ENCODE data around the gene ELMO1.

The ELMO1 gene

DNA sequence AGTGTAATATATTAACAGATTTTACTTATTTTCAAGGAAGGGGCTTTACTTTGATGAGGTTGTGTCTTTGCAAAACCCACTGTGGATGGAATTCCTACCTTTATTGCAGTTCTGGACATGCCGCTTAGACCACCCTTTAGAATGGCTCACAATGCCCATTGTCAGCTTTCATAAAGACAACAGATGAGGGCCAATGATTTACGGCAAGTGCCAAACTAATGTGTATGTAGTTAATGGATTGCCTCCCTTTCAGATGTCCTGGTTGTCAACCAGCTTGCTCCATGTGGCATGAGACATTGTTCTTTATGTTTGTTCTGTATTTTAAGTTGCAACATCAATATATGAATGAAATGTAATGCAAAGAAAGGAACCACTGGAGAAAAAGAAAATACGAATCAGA is 35.0 kb upstream of the ELMO1 start:
- TF ChIP-seq, protein P1, sequence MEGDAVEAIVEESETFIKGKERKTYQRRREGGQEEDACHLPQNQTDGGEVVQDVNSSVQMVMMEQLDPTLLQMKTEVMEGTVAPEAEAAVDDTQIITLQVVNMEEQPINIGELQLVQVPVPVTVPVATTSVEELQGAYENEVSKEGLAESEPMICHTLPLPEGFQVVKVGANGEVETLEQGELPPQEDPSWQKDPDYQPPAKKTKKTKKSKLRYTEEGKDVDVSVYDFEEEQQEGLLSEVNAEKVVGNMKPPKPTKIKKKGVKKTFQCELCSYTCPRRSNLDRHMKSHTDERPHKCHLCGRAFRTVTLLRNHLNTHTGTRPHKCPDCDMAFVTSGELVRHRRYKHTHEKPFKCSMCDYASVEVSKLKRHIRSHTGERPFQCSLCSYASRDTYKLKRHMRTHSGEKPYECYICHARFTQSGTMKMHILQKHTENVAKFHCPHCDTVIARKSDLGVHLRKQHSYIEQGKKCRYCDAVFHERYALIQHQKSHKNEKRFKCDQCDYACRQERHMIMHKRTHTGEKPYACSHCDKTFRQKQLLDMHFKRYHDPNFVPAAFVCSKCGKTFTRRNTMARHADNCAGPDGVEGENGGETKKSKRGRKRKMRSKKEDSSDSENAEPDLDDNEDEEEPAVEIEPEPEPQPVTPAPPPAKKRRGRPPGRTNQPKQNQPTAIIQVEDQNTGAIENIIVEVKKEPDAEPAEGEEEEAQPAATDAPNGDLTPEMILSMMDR (IDR thresholded peaks at IDR 0.05; ENCODE audit: low read depth, low read length) = no peak
- TF ChIP-seq, protein P2, sequence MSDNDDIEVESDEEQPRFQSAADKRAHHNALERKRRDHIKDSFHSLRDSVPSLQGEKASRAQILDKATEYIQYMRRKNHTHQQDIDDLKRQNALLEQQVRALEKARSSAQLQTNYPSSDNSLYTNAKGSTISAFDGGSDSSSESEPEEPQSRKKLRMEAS (IDR thresholded peaks at IDR 0.05; ENCODE audit: low read depth, low read length) = no peak
- TF ChIP-seq POLR2A (IDR thresholded peaks at IDR 0.05; ENCODE audit: extremely low read depth, insufficient read length) (no peak), MYC (IDR thresholded peaks at IDR 0.05; ENCODE audit: low read depth, low read length) (no peak)
- DNase-seq (ENCODE audit: low read depth) = no peak
- H3K4me3 ChIP-seq (ENCODE audit: low read depth, low read length) = no peak overlapping the region

DNA sequence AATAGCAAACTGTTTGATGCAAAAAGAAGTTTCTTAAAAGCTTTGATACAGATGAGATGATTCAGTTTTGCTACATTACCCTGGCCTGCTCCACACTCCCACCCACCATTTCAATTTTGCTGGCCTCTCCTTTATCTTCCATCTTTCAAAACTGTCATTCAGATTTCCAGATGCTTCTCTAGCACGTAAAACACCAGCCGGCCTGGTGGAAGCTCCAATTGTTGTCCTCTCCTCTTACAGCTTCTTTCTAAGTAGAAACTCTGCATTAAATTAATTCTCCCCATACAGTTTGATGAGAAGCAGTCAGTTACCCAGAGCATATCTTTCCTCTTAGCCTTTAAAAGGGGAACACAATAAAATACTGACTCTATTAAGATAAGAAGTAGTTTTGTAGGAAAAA is 34.3 kb upstream of the ELMO1 start:
- H3K4me3 ChIP-seq (ENCODE audit: low read depth, low read length) = no peak overlapping the region

DNA sequence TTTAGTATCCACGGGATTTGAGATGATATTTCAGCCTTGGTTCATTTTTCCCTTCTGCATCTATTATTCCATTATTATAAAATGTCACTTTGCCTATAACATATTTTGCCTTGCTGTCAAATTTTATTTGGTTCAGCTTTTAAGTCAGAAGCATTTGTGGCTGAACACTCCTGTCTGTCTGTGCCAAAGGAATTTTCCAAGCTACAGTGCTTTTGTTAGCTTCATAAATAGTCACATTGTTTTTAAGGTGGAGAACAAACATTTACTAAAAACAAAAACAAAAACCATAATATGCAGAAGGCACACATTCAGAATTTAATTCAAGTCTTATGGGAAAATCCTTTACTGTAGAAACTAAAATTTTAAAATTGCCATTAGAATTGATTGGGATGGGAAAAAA is 33.8 kb upstream of the ELMO1 start:
- no peak overlapping the region for H3K4me3 ChIP-seq (ENCODE audit: low read depth, low read length)
- DNase-seq (ENCODE audit: low read depth) = no peak
- TF ChIP-seq, protein P1 (IDR thresholded peaks at IDR 0.05; ENCODE audit: low read depth, low read length) = no peak
- TF ChIP-seq MYC (IDR thresholded peaks at IDR 0.05; ENCODE audit: low read depth, low read length) (no peak), POLR2A (IDR thresholded peaks at IDR 0.05; ENCODE audit: extremely low read depth, insufficient read length) (no peak)
- TF ChIP-seq, protein P2 (IDR thresholded peaks at IDR 0.05; ENCODE audit: low read depth, low read length) = no peak

More for the DNA sequence above, 34.3 kb upstream of the ELMO1 start:
- TF ChIP-seq, protein P1 (IDR thresholded peaks at IDR 0.05; ENCODE audit: low read depth, low read length) = no peak
- TF ChIP-seq, protein P2 (IDR thresholded peaks at IDR 0.05; ENCODE audit: low read depth, low read length) = no peak
- no peak for TF ChIP-seq MYC (IDR thresholded peaks at IDR 0.05; ENCODE audit: low read depth, low read length)
- no peak for TF ChIP-seq POLR2A (IDR thresholded peaks at IDR 0.05; ENCODE audit: extremely low read depth, insufficient read length)
- no peak for DNase-seq (ENCODE audit: low read depth)

DNA sequence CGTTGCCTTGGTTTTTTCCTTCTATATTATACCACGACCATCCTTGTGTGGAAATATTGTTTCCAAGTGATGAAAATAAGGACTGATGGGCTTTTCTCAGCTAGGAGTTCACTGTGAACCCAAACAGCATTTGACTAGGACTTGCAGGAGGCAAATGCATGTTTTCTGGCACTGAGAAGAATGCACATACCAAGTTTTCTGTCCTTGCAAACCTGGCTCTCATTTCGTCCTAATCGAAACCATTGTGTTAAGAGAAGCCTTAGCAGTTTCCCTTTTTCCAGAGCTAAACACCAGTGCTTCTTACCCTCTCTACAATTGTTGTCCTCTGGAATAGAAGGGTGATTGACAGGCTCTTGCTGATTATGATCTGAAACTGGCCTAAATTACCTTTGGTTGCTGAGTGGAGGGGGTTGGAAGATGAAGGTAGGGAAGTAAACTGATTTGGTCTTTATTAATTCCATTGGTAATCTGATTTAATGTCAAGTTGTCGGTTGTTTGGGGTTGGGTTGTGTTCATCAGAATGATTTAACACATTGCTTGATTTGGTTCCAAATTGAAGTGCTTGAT is 33.1 kb upstream of the ELMO1 start:
- no peak for TF ChIP-seq MYC (IDR thresholded peaks at IDR 0.05; ENCODE audit: low read depth, low read length)
- TF ChIP-seq, protein P2 (IDR thresholded peaks at IDR 0.05; ENCODE audit: low read depth, low read length) = no peak
- no peak for DNase-seq (ENCODE audit: low read depth)
- no peak overlapping the region for H3K4me3 ChIP-seq (ENCODE audit: low read depth, low read length)

DNA sequence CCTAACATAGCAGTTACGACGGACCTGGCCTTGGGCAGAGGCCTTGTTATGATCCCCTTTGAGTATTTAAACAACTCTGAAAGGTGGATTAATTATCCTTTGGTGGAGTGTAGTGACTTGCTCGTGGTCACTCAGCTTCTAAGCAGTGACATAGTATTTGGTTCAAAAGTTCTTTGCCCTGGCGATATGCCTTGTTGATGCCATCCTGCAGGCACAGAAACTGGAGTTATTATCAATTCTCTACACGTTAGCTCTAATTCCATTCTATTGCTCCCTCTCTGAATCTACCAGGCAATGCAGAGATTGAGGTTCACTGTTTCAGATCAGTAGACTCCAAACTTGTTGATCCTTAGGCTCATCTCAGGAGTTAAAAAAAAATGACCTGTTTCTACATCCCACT is 32.5 kb upstream of the ELMO1 start:
- TF ChIP-seq, protein P1 (IDR thresholded peaks at IDR 0.05; ENCODE audit: low read depth, low read length) = no peak
- TF ChIP-seq POLR2A (IDR thresholded peaks at IDR 0.05; ENCODE audit: extremely low read depth, insufficient read length) (no peak), MYC (IDR thresholded peaks at IDR 0.05; ENCODE audit: low read depth, low read length) (no peak)
- TF ChIP-seq, protein P2 (IDR thresholded peaks at IDR 0.05; ENCODE audit: low read depth, low read length) = no peak
- H3K4me3 ChIP-seq (ENCODE audit: low read depth, low read length) = no peak overlapping the region
- no peak for DNase-seq (ENCODE audit: low read depth)

DNA sequence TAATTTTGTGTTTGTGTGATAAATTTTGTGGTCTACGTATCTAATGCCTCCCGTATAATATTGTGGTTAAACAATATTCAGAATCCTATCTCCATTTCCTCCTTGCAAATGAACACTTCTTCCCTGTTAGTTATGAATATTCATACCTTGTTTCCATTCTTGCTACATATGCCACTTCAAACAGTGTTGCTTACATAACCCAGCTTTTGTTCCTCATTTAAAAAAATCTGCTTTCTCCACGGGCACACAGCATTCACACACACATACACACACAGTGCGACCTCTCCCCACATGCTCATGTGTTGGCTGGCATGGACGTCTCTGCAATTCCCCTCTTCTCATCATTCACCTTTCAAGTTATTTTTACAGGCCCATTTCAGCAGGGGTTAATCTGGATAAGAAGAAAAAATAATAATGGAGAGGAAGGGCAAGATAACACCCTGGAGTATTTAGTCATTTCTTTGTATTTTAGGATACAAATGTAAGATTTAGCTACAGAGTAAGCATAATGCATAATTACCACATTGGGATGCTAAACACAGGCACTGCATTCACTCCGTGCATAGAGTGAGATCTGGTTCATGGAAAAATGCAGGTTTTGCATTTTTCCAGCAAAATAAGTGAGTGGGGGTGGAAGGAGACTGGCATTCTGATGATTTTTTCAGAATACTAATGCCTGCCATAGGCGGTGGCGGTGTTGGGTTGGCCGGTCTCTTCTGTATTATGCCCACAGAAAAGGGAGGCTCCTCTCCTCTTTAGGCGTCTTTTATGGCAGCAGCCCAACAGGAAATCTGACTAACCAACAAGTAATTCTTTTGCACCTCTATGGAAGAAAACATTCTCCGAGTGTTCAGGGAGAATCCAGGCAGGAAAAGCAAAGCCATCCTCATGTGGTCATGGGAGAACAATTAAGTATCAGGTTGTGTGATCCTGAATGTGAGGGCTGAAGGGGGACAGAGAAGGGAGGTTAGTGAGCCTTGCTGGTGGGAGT is 31.7 kb upstream of the ELMO1 start:
- DNase-seq (ENCODE audit: low read depth) = peak; percentile 42
- TF ChIP-seq MYC (IDR thresholded peaks at IDR 0.05; ENCODE audit: low read depth, low read length) (no peak), POLR2A (IDR thresholded peaks at IDR 0.05; ENCODE audit: extremely low read depth, insufficient read length) (no peak)
- TF ChIP-seq, protein P1 (IDR thresholded peaks at IDR 0.05; ENCODE audit: low read depth, low read length) = no peak
- TF ChIP-seq, protein P2 (IDR thresholded peaks at IDR 0.05; ENCODE audit: low read depth, low read length) = 0 out of 2 replicates have a peak, but pooled peaks have one; percentile 13
- no peak overlapping the region for H3K4me3 ChIP-seq (ENCODE audit: low read depth, low read length)

All from NB4 (cell line).